Measurements from ENCODE around the gene WDR72.
"Not testable (repeated sequence)": the region's sequence is repeated elsewhere in the genome, so short reads cannot be mapped to it uniquely, and the experiment has no call there.

- not testable (repeated sequence) for TF ChIP-seq CTCF (IDR thresholded peaks at IDR 0.05; ENCODE audit: low read depth, low read length); POLR2A (IDR thresholded peaks at IDR 0.05; ENCODE audit: extremely low read depth, insufficient read length); MAX (IDR thresholded peaks at IDR 0.05; ENCODE audit: low read depth, low read length); MYC (IDR thresholded peaks at IDR 0.05; ENCODE audit: low read depth, low read length)
Measured at GRCh38 chr15:53785241-53785640, 25.8 kb upstream of the WDR72 start.

Measured in NB4 (cell line).